Retinal pigment epithelial cell (primary cell): ENCODE results near the gene XPNPEP2.

Experiments used
- DNase-seq: peaks from one replicate; pipeline ENCODE4 v3.0.0-alpha.2; 2010; ENCODE audit warnings: low read depth
- H3K4me3 ChIP-seq: 2 replicates; pipeline ENCODE4 v1.5.1; 2011; ENCODE audit warnings: mild to moderate bottlenecking, low read length, control low read depth, moderate library complexity
- CTCF ChIP-seq: conservative IDR thresholded peaks from 2 replicates; pipeline ENCODE4 v1.5.1; 2011; ENCODE audit warnings: low read depth, low read length, control low read depth, inconsistent platforms

Gene XPNPEP2

DNA sequence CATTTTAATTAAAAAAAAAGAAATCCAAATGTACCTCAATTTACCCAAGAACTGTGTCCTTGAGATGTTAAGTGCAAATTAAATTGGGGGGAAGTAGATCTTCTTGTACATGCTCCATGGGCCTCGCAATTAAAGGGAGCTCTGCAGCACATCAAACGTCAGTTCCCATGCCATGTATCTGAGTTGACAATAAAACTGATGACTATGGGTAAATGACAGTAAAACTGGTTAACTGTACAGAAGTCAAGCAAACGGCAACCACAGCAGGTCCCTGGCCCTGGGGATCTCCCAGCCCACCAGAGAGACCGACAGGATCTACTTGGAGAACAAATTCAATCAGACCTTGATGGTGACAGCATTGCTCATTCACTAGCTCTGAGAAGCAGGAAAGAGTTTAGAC is 32.8 kb upstream of the XPNPEP2 start:
- H3K4me3 ChIP-seq: no peak overlapping the region
- no peak for DNase-seq
- TF ChIP-seq CTCF: no peak

- H3K4me3 ChIP-seq: no peak overlapping the region
- TF ChIP-seq CTCF: no peak
- DNase-seq: no peak
These were observed 32.2 kb upstream of the XPNPEP2 start for GRCh38 chrX:129706400-129707072.

DNA sequence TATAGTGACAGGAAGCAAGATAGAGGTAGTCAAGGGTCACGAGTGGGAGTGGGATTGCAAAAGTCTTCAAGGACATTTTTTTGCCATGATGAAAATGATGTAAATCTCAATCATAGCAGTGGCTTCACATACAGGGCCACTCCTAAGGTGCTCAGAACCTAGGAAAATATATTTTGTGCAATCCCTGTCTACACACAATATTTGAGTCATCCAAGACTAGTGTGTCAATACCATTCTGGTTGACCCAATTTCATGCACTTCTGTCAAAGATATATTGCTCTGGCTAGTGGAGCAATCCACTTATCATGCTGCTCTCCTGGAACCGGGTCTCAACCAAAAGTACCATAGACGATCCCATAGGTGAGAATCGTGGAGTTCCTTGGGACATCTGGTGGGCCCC is 24.2 kb upstream of the XPNPEP2 start:
- H3K4me3 ChIP-seq: no peak overlapping the region
- DNase-seq: no peak
- no peak for TF ChIP-seq CTCF

- no peak for DNase-seq
- no peak for TF ChIP-seq CTCF
- no peak overlapping the region for H3K4me3 ChIP-seq
These were observed 22.3 kb upstream of the XPNPEP2 start for GRCh38 chrX:129716507-129716906.

DNA sequence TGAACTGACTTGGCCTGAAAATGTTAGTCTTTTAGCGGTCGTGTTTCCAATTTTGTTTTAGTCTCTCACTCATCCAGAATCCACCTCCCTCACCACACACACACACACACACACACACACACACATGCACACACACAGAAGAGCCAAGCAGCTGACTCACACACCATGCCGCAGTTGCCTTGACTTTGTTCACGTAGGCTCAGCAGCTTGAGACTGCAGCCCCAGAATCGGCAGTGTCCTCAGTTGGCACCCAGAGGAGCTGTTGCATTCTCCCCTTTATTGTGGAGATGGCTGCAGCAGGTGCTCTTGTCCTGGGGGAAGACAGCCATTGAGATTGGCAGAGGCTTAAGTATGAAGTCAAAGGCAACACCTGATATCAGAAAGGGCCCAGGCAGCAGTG is 20.9 kb upstream of the XPNPEP2 start:
- no peak for TF ChIP-seq CTCF
- H3K4me3 ChIP-seq: no peak overlapping the region
- DNase-seq: peak; percentile 26

- no peak for TF ChIP-seq CTCF
- H3K4me3 ChIP-seq: no peak overlapping the region
- DNase-seq: no peak
These were observed 20.1 kb upstream of the XPNPEP2 start for GRCh38 chrX:129718676-129719075.

DNA sequence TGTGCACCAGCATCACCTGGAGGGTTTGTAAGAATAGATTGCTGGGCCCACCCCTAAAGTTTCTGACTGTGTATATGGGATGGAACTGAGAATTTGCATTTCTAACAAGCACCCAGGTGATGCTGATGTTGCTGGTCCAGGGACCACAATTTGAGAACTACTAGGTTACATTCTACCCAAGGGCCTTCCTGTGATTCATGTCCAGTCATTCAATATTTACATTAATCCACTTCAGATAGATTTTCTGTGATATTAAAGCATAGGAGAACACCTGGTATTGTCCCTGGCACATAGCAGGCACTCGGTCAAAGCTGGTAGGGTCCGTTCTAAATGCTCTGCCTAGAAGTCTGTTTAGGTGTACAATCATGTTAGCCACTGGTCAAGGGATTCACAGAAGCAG is 19.5 kb upstream of the XPNPEP2 start:
- H3K4me3 ChIP-seq: no peak overlapping the region
- TF ChIP-seq CTCF: no peak
- DNase-seq: no peak
